ENCODE results near the gene HIBADH. TPM values are rescaled to one million over a fixed set of nuclear protein-coding genes. Genes with fewer than 3 reads are reported as not detected.
"Not testable (repeated sequence)": the region's sequence is repeated elsewhere in the genome, so short reads cannot be mapped to it uniquely, and the experiment has no call there.

Gene HIBADH
- total RNA-seq, 2 experiments from 2014 or later: 9.4 to 10.3 TPM

- no peaks in the 10 kb centered on the region for H3K9me3 Mint-ChIP-seq (ENCODE audit: insufficient read depth)
- H3K4me3 Mint-ChIP-seq: no peak overlapping the region
- ChIA-PET CTCF (no interaction called here), POLR2A (no interaction called here)
- no peak overlapping the region for H3K27ac Mint-ChIP-seq
- no peaks in the 10 kb centered on the region for H3K27me3 Mint-ChIP-seq (ENCODE audit: low read depth)
- no peak for ATAC-seq
- no peak for DNase-seq
- H3K36me3 Mint-ChIP-seq (ENCODE audit: low read depth): no peaks in the 10 kb centered on the region
- no peaks in the 10 kb centered on the region for H3K4me1 Mint-ChIP-seq (ENCODE audit: low read depth)
Observed at GRCh38 chr7:27650283-27650682, 12.4 kb downstream of the HIBADH start.

- no peak overlapping the region for H3K4me3 Mint-ChIP-seq
- CTCF ChIA-PET: interaction anchor here (0.7 kb wide), 1 partner anchor 10 kb away, joined by 3 read pairs; no protein-coding TSS in a partner anchor
- no peaks in the 10 kb centered on the region for H3K9me3 Mint-ChIP-seq (ENCODE audit: insufficient read depth)
- no peaks in the 10 kb centered on the region for H3K4me1 Mint-ChIP-seq (ENCODE audit: low read depth)
- no peaks in the 10 kb centered on the region for H3K27me3 Mint-ChIP-seq (ENCODE audit: low read depth)
- DNase-seq (no peak), ATAC-seq (no peak)
- POLR2A ChIA-PET: no interaction called here
- no peak overlapping the region for H3K27ac Mint-ChIP-seq
- peaks cover 3% of the 10 kb centered on the region for H3K36me3 Mint-ChIP-seq (ENCODE audit: low read depth)
Observed at GRCh38 chr7:27647489-27647888, 15.2 kb downstream of the HIBADH start.

DNA sequence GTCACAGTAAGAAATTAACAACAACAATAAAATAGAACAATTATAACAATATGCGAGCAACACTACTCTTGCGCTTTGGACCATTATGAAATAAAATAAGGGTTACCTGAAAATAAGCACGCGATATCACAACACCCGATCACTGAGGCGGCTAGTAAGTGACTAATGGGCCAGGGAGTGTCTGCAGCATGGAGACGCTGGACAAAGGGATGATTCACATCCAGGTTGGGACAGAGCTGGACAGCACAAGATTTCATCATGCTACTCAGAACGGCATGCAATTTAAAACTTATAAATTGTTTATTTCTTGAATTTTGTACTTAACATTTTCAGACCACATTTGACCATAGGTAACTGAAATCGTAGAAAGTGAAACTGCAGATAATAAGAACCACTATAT is 15.6 kb downstream of the HIBADH start:
- no peaks in the 10 kb centered on the region for H3K4me1 Mint-ChIP-seq (ENCODE audit: low read depth)
- H3K27ac Mint-ChIP-seq: no peak overlapping the region
- H3K36me3 Mint-ChIP-seq (ENCODE audit: low read depth): peaks cover 3% of the 10 kb centered on the region
- CTCF ChIA-PET: interaction anchor here (0.7 to 1.0 kb wide), 3 partner anchors 10 to 451 kb away, joined by 3 read pairs; partner anchors contain the start of gene HIBADH
- ATAC-seq: no peak
- POLR2A ChIA-PET: no interaction called here
- no peaks in the 10 kb centered on the region for H3K9me3 Mint-ChIP-seq (ENCODE audit: insufficient read depth)
- no peaks in the 10 kb centered on the region for H3K27me3 Mint-ChIP-seq (ENCODE audit: low read depth)
- H3K4me3 Mint-ChIP-seq: no peak overlapping the region
- DNase-seq: no peak

DNA sequence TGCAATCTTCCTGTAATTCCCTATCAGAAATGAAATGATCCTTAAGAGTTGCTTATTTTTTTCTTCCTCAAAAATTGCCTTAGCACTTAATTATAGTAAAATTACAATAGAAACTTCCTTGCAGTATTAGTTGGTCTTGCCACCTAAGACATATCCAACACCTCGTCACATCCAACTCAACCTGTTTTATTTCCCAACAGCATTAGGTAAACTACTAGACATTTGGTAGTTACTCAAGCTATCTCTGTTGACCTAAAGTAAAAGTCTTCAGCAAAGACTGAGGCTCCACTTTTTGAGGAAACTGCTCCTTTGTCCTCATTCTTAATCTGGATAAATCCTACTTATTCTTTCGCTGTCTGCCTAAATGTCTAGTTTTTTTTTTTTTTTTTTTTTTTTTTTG is 20.4 kb downstream of the HIBADH start:
- no peaks in the 10 kb centered on the region for H3K9me3 Mint-ChIP-seq (ENCODE audit: insufficient read depth)
- no peak overlapping the region for H3K4me3 Mint-ChIP-seq
- CTCF ChIA-PET: no interaction called here
- no peak overlapping the region for H3K27ac Mint-ChIP-seq
- no peak for DNase-seq
- no peaks in the 10 kb centered on the region for H3K27me3 Mint-ChIP-seq (ENCODE audit: low read depth)
- POLR2A ChIA-PET: no interaction called here
- H3K4me1 Mint-ChIP-seq (ENCODE audit: low read depth): peaks cover 3% of the 10 kb centered on the region
- ATAC-seq: no peak
- peaks cover 3% of the 10 kb centered on the region for H3K36me3 Mint-ChIP-seq (ENCODE audit: low read depth)

DNA sequence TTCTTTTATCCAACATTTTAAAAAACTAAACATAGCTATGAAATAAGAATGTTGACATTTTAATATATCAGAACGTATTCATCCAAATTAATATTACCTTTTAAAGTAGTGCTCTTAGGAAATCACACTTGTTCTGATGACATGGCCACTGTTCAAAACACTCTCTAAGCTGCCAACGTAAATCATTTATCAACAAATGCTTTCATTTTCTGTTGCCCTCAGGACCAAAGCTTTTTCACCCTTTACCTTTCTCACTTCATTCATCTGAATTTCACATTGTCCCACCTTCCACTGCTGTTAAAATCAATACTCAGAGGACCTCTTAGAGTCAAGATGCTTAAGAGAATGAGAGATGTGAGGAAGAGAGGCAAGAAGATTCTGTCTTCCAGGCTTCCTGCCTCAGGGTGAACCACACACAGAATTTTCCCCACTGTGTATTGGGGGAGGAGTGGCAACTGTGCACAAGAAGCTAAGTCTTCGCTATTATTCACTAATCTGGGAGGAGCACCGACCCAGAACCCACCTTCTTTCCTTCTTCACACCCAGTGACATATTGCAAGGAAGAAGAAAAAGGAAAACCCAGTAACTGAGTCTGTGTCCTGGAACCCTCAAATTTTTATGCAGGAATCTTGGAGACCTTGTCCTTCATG is 21.0 kb downstream of the HIBADH start:
- no peak overlapping the region for H3K27ac Mint-ChIP-seq
- POLR2A ChIA-PET: no interaction called here
- CTCF ChIA-PET: interaction anchor here (1.4 kb wide), 1 partner anchor 21 kb away, joined by 5 read pairs; the partner anchor contains the start of gene HIBADH

GRCh38 chr7:27640884-27641574 is 21.7 kb downstream of the HIBADH start:
- no peak for DNase-seq
- ATAC-seq: no peak
- H3K36me3 Mint-ChIP-seq (ENCODE audit: low read depth): peaks cover 3% of the 10 kb centered on the region
- ChIA-PET POLR2A (no interaction called here), CTCF (interaction anchor here (1.4 kb wide), 1 partner anchor 22 kb away, joined by 5 read pairs; the partner anchor contains the start of gene HIBADH)
- peaks cover 12% of the 10 kb centered on the region for H3K4me1 Mint-ChIP-seq (ENCODE audit: low read depth)
- H3K27ac Mint-ChIP-seq: no peak overlapping the region
- no peaks in the 10 kb centered on the region for H3K9me3 Mint-ChIP-seq (ENCODE audit: insufficient read depth)
- no peak overlapping the region for H3K4me3 Mint-ChIP-seq
- H3K27me3 Mint-ChIP-seq (ENCODE audit: low read depth): no peaks in the 10 kb centered on the region

More for the DNA sequence above, 21.0 kb downstream of the HIBADH start:
- H3K4me3 Mint-ChIP-seq: no peak overlapping the region
- ATAC-seq (no peak), DNase-seq (no peak)
- H3K27me3 Mint-ChIP-seq (ENCODE audit: low read depth): no peaks in the 10 kb centered on the region
- no peaks in the 10 kb centered on the region for H3K9me3 Mint-ChIP-seq (ENCODE audit: insufficient read depth)
- H3K36me3 Mint-ChIP-seq (ENCODE audit: low read depth): peaks cover 3% of the 10 kb centered on the region
- peaks cover 5% of the 10 kb centered on the region for H3K4me1 Mint-ChIP-seq (ENCODE audit: low read depth)

- Mint-ChIP-seq H3K4me1 (ENCODE audit: low read depth) (peaks cover 23% of the 10 kb centered on the region), H3K27me3 (ENCODE audit: low read depth) (no peaks in the 10 kb centered on the region), H3K4me3 (no peak overlapping the region), H3K27ac (no peak overlapping the region), H3K9me3 (ENCODE audit: insufficient read depth) (no peaks in the 10 kb centered on the region), H3K36me3 (ENCODE audit: low read depth) (peaks cover 2% of the 10 kb centered on the region)
- POLR2A ChIA-PET: no interaction called here
- ATAC-seq: no peak
- CTCF ChIA-PET: no interaction called here
- DNase-seq: no peak
Observed at GRCh38 chr7:27639851-27640250, 22.8 kb downstream of the HIBADH start.

DNA sequence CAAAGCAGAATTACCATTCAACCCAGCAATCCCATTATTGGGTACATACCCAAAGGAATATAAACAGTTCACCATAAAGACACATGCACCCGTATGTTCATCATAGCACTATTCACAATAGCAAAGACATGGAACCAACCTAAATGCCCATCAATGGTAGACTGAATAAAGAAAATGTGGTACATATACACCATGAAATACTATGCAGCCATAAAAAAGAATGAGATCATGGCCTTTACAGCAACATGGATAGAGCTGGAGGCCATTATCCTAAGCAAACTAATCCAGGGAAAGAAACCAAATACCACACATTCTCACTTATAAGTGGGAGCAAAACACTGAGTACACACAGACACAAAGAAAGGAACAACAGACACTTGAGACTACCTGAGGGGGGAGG is 23.6 kb downstream of the HIBADH start:
- ATAC-seq, POLR2A ChIA-PET, H3K27ac Mint-ChIP-seq: not testable (repeated sequence)

GRCh38 chr7:27636326-27637006 is 26.2 kb downstream of the HIBADH start:
- no peaks in the 10 kb centered on the region for H3K27me3 Mint-ChIP-seq (ENCODE audit: low read depth)
- peaks cover 2% of the 10 kb centered on the region for H3K36me3 Mint-ChIP-seq (ENCODE audit: low read depth)
- POLR2A ChIA-PET: no interaction called here
- H3K27ac Mint-ChIP-seq: no peak overlapping the region
- no peak overlapping the region for H3K4me3 Mint-ChIP-seq
- peaks cover 26% of the 10 kb centered on the region for H3K4me1 Mint-ChIP-seq (ENCODE audit: low read depth)
- ATAC-seq: no peak
- no peak for DNase-seq
- CTCF ChIA-PET: no interaction called here
- H3K9me3 Mint-ChIP-seq (ENCODE audit: insufficient read depth): no peaks in the 10 kb centered on the region

More for the DNA sequence above, 23.6 kb downstream of the HIBADH start:
- peaks cover 26% of the 10 kb centered on the region for H3K4me1 Mint-ChIP-seq (ENCODE audit: low read depth)
- H3K4me3 Mint-ChIP-seq; H3K27me3 Mint-ChIP-seq (ENCODE audit: low read depth); DNase-seq; CTCF ChIA-PET; H3K36me3 Mint-ChIP-seq (ENCODE audit: low read depth); H3K9me3 Mint-ChIP-seq (ENCODE audit: insufficient read depth): not testable (repeated sequence)

- CTCF ChIA-PET: interaction anchor here (1.1 kb wide), 1 partner anchor 29 kb away, joined by 3 read pairs; no protein-coding TSS in a partner anchor
- Mint-ChIP-seq H3K4me1 (ENCODE audit: low read depth) (peaks cover 23% of the 10 kb centered on the region), H3K27me3 (ENCODE audit: low read depth) (no peaks in the 10 kb centered on the region), H3K9me3 (ENCODE audit: insufficient read depth) (no peaks in the 10 kb centered on the region), H3K36me3 (ENCODE audit: low read depth) (peaks cover 2% of the 10 kb centered on the region), H3K27ac (no peak overlapping the region), H3K4me3 (no peak overlapping the region)
- POLR2A ChIA-PET: interaction anchor here (0.6 kb wide), 1 partner anchor 1568 kb away, joined by 3 read pairs; no protein-coding TSS in a partner anchor
- DNase-seq (no peak), ATAC-seq (no peak)
Observed at GRCh38 chr7:27635728-27636127, 27.0 kb downstream of the HIBADH start.

DNA sequence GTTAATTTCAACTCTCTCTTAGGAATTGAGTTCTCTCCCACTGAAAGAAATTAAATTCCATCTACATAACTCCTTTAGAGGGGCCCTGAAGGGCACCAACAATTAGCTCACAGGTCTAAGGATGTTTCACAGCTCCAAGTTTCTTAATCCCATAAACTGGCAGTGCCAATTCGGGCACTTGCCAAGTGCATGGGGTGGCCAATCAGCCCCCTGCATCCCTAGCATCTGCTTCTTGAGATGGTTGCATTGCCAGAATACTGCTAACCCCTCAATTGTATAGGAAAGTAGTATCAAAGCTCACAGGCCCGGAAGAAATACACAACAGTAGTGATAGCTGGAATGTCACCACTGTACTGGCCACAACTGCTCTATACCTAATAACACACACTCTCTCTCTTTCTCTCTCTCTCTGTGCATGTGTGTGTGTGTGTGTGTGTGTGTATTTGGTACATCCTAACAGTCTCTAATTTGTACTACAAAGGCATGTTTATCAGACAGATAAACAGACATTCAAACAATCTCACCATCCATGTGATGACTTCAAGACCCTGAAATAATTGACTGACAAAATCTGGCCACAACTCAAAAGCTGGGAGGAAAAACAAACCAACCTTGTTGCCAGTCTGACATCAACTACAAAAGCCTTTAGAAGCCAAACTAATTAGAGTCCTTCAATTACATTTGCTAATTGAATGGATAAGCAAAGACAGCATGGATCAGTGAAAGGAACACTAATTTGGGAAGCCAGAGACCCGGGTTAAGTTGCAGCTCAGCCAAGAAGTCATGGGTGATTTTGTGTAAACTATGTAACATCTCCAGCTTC is 27.8 kb downstream of the HIBADH start:
- Mint-ChIP-seq H3K27ac (no peak overlapping the region), H3K4me3 (no peak overlapping the region), H3K9me3 (ENCODE audit: insufficient read depth) (no peaks in the 10 kb centered on the region), H3K4me1 (ENCODE audit: low read depth) (peaks cover 23% of the 10 kb centered on the region), H3K36me3 (ENCODE audit: low read depth) (peaks cover 2% of the 10 kb centered on the region), H3K27me3 (ENCODE audit: low read depth) (no peaks in the 10 kb centered on the region)
- ATAC-seq: no peak
- ChIA-PET POLR2A (interaction anchor here (0.6 kb wide), 1 partner anchor 1569 kb away, joined by 3 read pairs; no protein-coding TSS in a partner anchor), CTCF (interaction anchor here (1.1 to 1.2 kb wide), 2 partner anchors 28 to 139 kb away, joined by 3 read pairs; no protein-coding TSS in a partner anchor)
- DNase-seq: no peak

Data from activated CD8-positive, alpha-beta T cell treated with anti-CD3 and anti-CD28 coated beads, Interleukin-2, amount 10 ng/mL, durations not matched to agents 7 days and 5 days (primary cell).